K562 (cell line): ENCODE measurements around the gene MINPP1. TPM values are rescaled to one million over a fixed set of nuclear protein-coding genes. Genes with fewer than 3 reads are reported as not detected.
"Not testable (repeated sequence)": the region's sequence is repeated elsewhere in the genome, so short reads cannot be mapped to it uniquely, and the experiment has no call there.

Experiments
- ATAC-seq: fragments of 200-7000 bp; cut with Tn5 transposase; 3 replicates; pipeline ENCODE4 v1.9.1; 2020; ENCODE audit warnings: moderate library complexity
- BruUV-seq: library from RNA; stranded (reverse); fragments of 400-500 nt; replicated peaks from 2 replicates; lab custom pipeline; 2021; lab: Mats Ljungman, UMichigan
- CTCF ChIA-PET: fragments of 300-600 bp; formaldehyde crosslinking; extraction: SDS; loops from one replicate; lab custom pipeline; 2021; ENCODE audit warnings: low intra/inter-chr PET ratio; lab: Yijun Ruan, JAX
- POLR2A ChIA-PET: fragments of 300-600, 350-650 bp; sonication (Branson Sonifier 250); formaldehyde crosslinking; extraction: SDS; loops from one replicate; lab custom pipeline; 2021; ENCODE audit warnings: antibody characterized with exemption, inconsistent platforms; lab: Yijun Ruan, JAX
- DNase-seq, 4 experiments: peaks; one replicate each; pipeline versions ENCODE4 v3.0.0 to v3.0.0-alpha.2; 2011 to 2018; ENCODE audit warnings: low spot score in 3 of 4, mixed read lengths in 3 of 4; ENCODE audit errors: extremely low read depth in 1 of 4
- FAIRE-seq: peaks from 2 replicates; lab custom pipeline; 2011; peaks lifted over from hg19 to GRCh38; lab: Jason Lieb, UNC
- H2AFZ ChIP-seq: 2 replicates; pipeline ENCODE4 v1.6.0; 2011; ENCODE audit warnings: low read depth, low read length, control low read depth, inconsistent platforms
- H3K27ac ChIP-seq: fragments of 200-600 bp; 3 replicates; pipeline ENCODE4 v1.8.0; 2011; ENCODE audit warnings: low read depth, mild to moderate bottlenecking, control low read depth, inconsistent platforms, low read length, moderate library complexity, mixed read lengths; ENCODE audit errors: extremely low read depth
- H3K27me3 ChIP-seq, 2 experiments: fragments of 300-600 bp in 1 of 2; 2 replicates in 1 of 2; 3 replicates in 1 of 2; pipeline versions ENCODE4 v1.6.0 to v1.8.0; 2011; ENCODE audit warnings: inconsistent platforms in 2 of 2, low read length in 2 of 2, mild to moderate bottlenecking in 1 of 2, mixed read lengths in 1 of 2, moderate library complexity in 1 of 2; ENCODE audit not compliant: control insufficient read depth in 2 of 2, insufficient read depth in 2 of 2
- H3K36me3 ChIP-seq: fragments of 300-600 bp; 3 replicates; pipeline ENCODE4 v1.8.0; 2011; ENCODE audit warnings: mild to moderate bottlenecking, low read length, inconsistent platforms; ENCODE audit not compliant: control insufficient read depth, insufficient read depth
- H3K4me1 ChIP-seq, 2 experiments: fragments of 200-600 bp in 1 of 2; replicated peaks in 1 of 2; 2 replicates in 1 of 2; 3 replicates in 1 of 2; pipeline versions ENCODE4 v1.5.1 to v1.8.0; 2011; ENCODE audit warnings: inconsistent platforms in 2 of 2, low read length in 2 of 2, mild to moderate bottlenecking in 1 of 2, mixed read lengths in 1 of 2, moderate library complexity in 1 of 2; ENCODE audit not compliant: control insufficient read depth in 2 of 2, insufficient read depth in 2 of 2
- H3K4me2 ChIP-seq: 2 replicates; pipeline ENCODE4 v1.6.1; 2011; ENCODE audit warnings: low read length, control low read depth, inconsistent platforms, mixed read lengths; ENCODE audit not compliant: insufficient read depth
- H3K4me3 ChIP-seq: fragments of 200-600 bp; sonication (generic), shearing (Covaris generic); 2 replicates; pipeline ENCODE4 v1.5.1; 2016; ENCODE audit warnings: control low read depth, inconsistent platforms
- H3K79me2 ChIP-seq: fragments of 200-600 bp; 3 replicates; pipeline ENCODE4 v1.8.0; 2011; ENCODE audit warnings: low read length, inconsistent platforms; ENCODE audit not compliant: control insufficient read depth, insufficient read depth
- H3K9ac ChIP-seq, 2 experiments: 2 replicates each; pipeline versions ENCODE4 v1.6.0 to v1.6.1; 2011; ENCODE audit warnings: low read depth in 2 of 2, low read length in 2 of 2, control low read depth in 1 of 2, inconsistent platforms in 1 of 2, mild to moderate bottlenecking in 1 of 2, mixed read lengths in 1 of 2; ENCODE audit not compliant: insufficient read depth in 1 of 2
- H3K9me1 ChIP-seq: one replicate; pipeline ENCODE4 v1.6.0; 2011; ENCODE audit warnings: inconsistent platforms, mild to moderate bottlenecking, low read length, moderate library complexity; ENCODE audit not compliant: control insufficient read depth, insufficient read depth
- H3K9me3 ChIP-seq: replicated peaks from 2 replicates; pipeline ENCODE4 v1.5.1; 2011; ENCODE audit warnings: low read depth, low read length, inconsistent platforms; ENCODE audit not compliant: control insufficient read depth, insufficient read depth
- H4K20me1 ChIP-seq: replicated peaks from 2 replicates; pipeline ENCODE4 v1.6.1; 2011; ENCODE audit warnings: low read length, inconsistent platforms, mixed read lengths; ENCODE audit not compliant: control insufficient read depth, insufficient read depth
- XRCC4 ChIP-seq: IDR thresholded peaks from one replicate; pipeline ENCODE4 v1.6.1; 2011; ENCODE audit not compliant: insufficient read depth, insufficient read length; ENCODE audit errors: extremely low read depth
- ZNF766 ChIP-seq: fragments of 200-800 bp; sonication (Bioruptor generic); conservative IDR thresholded peaks from 2 replicates; pipeline ENCODE4 v1.6.1; 2016; ENCODE audit warnings: missing genetic modification characterization, missing compliant biosample characterization
- WGBS: fragments of 100-300 bp; shearing (Covaris generic); methylation state at CpG from one replicate; pipeline ENCODE4 v1.1.6; 2016; ENCODE audit warnings: low coverage, mixed read lengths; ENCODE audit not compliant: insufficient coverage; ENCODE audit errors: missing lambda C conversion rate; 5-methylcytosine and 5-hydroxymethylcytosine counted together
- in situ Hi-C: fragments of 300-500 bp; cut with MboI; formaldehyde crosslinking; loops from 4 replicates; pipeline ENCODE4 v1.15.0; 2018; ENCODE audit warnings: inconsistent platforms, mixed read lengths
- intact Hi-C: fragments of 100-400 bp; cut with micrococcal nuclease; formaldehyde crosslinking; loops from 2 replicates; pipeline ENCODE4 v1.14.2; 2022
- polyA plus RNA-seq, 8 experiments: library from polyadenylated mRNA; depleted of rRNA in 4 of 8; stranded (reverse) in 5 of 8; unstranded in 3 of 8; fragments of >200 nt; fragmentation: Nextera tagmentation in 2 of 8; fragmentation: Illumina TruSeq in 1 of 8; extraction: Ambion mirVana in 2 of 8; extraction: Trizol in 1 of 8; gene quantifications; 2 replicates each; pipeline versions ENCODE4 v1.2.1 to v1.2.3, GENCODE V29; 2011 to 2014; ENCODE audit warnings: inconsistent platforms in 1 of 8, missing spikeins in 1 of 8
- total RNA-seq, 7 experiments: library from RNA; depleted of rRNA in 6 of 7; stranded (reverse); fragments of >200 nt in 6 of 7; fragmentation: Illumina TruSeq in 2 of 7; extraction: Trizol in 2 of 7; gene quantifications; 2 replicates each; pipeline versions ENCODE4 v1.2.1 to v1.2.3, GENCODE V29; 2011 to 2021; ENCODE audit warnings: low replicate concordance in 1 of 7
- TF ChIP-seq, protein P1 (sequence below): fragments of 250-450 bp; sonication (Bioruptor Pico); IDR thresholded peaks from 2 replicates; pipeline ENCODE4 v1.4.0; 2020; ENCODE audit warnings: mild to moderate bottlenecking

MINPP1 gene
- total and polyA plus RNA-seq, 9 of the 15 experiments (the other 6 are each of a cell fraction or from before 2014, with no cell fraction given), result 11.5 to 44.5 (median 27.1) TPM

DNA sequence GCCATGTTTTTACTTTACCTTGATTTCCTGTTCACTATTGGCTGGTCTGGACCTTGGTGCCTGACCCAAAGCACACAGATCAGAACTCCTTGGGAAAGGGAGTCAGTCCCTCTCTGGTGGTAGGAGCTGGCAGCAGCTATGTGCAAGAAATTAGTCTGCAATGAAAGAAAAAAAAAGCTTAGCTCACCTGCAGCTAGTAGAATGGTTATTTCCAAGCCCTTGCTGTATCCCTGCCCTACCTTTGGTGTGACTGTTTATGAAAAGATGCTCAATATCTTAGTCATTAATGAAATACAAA, 86.8 kb downstream of the MINPP1 start:
- no peaks in the 10 kb centered on the region for H3K9me3 ChIP-seq
- DNase-seq, result no peak
- BruUV-seq, result no TSS peak
- no peak overlapping the region for H3K4me3 ChIP-seq
- FAIRE-seq, result no peak
- no peak overlapping the region for H2AFZ ChIP-seq
- H3K36me3 ChIP-seq, result no peaks in the 10 kb centered on the region
- no peak overlapping the region for H3K9ac ChIP-seq
- H3K27ac ChIP-seq, result no peak overlapping the region
- no peaks in the 10 kb centered on the region for H3K79me2 ChIP-seq
- no peak overlapping the region for H3K4me2 ChIP-seq
- ATAC-seq, result no peak
- H4K20me1 ChIP-seq, result no peaks in the 10 kb centered on the region
- TF ChIP-seq ZNF766 (no peak), XRCC4 (no peak)
- TF ChIP-seq, protein P1, sequence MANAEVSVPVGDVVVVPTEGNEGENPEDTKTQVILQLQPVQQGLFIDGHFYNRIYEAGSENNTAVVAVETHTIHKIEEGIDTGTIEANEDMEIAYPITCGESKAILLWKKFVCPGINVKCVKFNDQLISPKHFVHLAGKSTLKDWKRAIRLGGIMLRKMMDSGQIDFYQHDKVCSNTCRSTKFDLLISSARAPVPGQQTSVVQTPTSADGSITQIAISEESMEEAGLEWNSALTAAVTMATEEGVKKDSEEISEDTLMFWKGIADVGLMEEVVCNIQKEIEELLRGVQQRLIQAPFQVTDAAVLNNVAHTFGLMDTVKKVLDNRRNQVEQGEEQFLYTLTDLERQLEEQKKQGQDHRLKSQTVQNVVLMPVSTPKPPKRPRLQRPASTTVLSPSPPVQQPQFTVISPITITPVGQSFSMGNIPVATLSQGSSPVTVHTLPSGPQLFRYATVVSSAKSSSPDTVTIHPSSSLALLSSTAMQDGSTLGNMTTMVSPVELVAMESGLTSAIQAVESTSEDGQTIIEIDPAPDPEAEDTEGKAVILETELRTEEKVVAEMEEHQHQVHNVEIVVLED (CRISPR knock-in tag), result no peak
- H3K9me1 ChIP-seq, result no peaks in the 10 kb centered on the region
- intact Hi-C loops (no loop called here), in situ Hi-C loops (no loop called here)
- peaks cover 0 to 5% of the 10 kb centered on the region in 2 experiments; a peak in 1 of 5 replicates for H3K27me3 ChIP-seq
- no peaks in the 10 kb centered on the region for H3K4me1 ChIP-seq
- CTCF ChIA-PET, result no interaction called here
- POLR2A ChIA-PET, result no interaction called here

DNA sequence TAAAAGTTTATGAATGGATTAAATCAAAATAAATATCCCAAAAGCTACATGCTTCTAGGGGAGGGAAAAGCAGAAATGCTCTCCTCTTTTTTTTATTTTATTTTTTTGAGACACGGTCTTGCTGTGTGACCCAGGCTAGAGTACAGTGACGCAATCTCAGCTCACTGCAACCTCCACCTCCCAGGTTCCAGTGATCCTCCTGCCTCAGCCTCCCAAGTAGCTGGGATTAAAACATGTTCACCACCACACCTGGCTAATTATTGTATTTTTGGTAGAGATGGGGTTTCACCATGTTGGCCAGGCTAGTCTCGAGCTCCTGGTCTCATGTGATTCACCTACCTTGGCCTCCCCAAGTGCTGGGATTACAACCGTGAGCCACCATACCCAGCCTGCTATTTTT, 88.2 kb downstream of the MINPP1 start:
- H3K9ac ChIP-seq, H3K4me2 ChIP-seq, in situ Hi-C loops, H3K27me3 ChIP-seq, BruUV-seq, H3K27ac ChIP-seq, H3K36me3 ChIP-seq, CTCF ChIA-PET, H3K4me3 ChIP-seq, ATAC-seq, H4K20me1 ChIP-seq, DNase-seq, H3K9me3 ChIP-seq, H3K79me2 ChIP-seq, FAIRE-seq, H3K4me1 ChIP-seq, H3K9me1 ChIP-seq, H2AFZ ChIP-seq, intact Hi-C loops: not testable (repeated sequence)
- WGBS, result 0% methylated on average over 2 of the region's 4 CpGs
- POLR2A ChIA-PET, result interaction anchor here (0.7 kb wide), 1 partner anchor 11 kb away, joined by 3 read pairs; no protein-coding TSS in a partner anchor
